GM04503 (cell line): ENCODE results near the gene CALCR.
"Not testable (repeated sequence)": the region's sequence is repeated elsewhere in the genome, so short reads cannot be mapped to it uniquely, and the experiment has no call there.

ENCODE experiments used
- DNase-seq: peaks from one replicate; pipeline ENCODE4 v3.0.0-alpha.2; 2012; ENCODE audit warnings: low read depth

CALCR gene

DNA sequence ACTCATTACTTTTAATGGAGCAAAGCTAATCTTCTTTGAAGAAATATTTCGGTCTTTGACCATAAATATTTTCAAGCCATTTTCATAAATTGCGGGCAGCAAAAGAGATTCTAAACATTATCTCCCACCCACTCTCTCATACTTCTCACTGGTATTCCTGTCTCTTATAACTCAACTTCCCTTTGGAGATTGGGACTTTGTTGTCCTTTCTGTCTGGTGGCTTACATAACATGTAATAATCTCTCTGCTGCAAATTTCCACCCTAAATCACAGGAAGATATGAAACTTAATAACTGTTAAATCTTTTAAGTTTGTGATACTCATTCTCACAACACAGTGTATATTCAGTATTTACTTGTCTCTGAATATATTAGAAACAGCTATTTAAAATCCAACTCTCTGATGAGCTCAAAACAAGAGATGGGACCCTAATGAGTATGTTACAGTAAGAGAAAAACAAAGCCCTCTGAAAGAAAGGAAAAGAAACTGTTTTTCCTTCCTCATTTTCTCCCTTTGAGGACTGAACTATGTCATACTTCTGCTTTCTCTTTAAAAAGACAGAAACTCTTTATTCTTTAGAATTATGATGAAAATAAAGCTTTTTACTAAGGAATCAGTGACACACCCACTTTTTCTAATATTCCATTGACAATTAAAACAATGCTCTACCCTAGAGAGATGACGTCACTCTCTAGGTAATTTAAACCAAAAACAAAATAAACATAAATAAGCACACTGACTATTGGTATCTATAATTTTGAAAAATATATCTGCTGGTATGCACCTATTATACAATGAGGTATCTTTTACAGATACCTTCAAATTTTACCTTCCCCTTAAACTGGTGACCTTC, 14.7 kb downstream of the CALCR start:
- DNase-seq = no peak

DNA sequence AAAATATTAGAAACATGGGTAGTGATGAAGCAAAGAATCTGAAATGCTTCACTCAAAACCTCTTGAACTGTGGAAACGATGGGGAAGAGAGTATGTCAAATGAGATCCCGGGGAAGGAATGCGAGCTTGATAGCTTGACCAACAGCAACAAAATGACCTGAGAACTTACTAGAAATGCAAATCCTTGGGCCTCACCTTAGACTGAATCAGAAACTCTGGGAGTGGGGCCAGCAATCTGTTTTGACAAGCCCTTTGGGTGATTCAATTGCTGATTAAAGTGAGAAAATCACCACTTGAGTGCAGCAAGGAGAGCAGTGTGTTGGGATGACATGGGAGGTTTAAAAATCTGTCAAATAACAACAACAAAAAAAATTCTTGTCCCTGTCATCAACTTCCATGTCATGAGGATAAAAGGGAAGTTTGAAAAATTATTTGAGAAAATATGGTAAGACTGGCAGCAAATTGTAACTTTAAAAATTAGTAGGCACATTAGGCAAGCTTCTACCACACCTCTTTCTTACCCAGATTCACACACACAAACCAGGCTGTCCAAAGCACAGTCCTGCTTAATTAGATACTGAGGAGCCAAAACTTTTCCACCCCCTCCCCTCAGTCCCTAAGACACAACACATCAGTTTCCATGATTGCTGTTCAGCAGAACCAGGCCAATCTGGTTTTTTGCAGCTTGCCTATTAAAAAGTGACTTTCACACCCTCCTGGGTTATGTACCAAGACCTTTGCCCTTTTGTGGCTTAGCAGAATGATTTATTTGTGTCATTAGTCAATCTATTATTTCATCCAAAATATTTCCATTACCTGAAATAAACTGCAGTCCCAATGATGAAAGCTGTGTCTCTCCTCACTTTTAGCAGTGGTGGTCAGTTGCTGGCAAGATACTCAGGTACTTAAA, 15.6 kb downstream of the CALCR start:
- no peak for DNase-seq

DNA sequence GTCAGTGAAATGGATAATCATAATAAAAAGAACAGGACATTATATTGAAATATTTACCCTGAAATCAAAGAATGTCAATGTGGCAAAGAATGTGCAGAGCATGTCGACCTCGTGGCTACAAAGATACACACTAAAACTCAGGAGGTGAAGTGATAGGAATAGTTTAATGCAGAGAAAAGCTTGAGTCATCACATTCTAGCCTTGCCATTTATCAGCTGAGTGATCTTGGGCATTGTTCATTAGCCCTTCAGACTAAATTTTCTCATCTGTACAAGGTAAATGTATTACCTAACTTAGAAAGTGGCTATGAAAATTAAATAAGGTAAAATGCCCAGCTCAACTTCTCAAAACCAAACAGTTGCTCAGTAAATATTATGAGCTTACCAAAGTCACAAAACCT, 22.6 kb downstream of the CALCR start:
- no peak for DNase-seq

DNA sequence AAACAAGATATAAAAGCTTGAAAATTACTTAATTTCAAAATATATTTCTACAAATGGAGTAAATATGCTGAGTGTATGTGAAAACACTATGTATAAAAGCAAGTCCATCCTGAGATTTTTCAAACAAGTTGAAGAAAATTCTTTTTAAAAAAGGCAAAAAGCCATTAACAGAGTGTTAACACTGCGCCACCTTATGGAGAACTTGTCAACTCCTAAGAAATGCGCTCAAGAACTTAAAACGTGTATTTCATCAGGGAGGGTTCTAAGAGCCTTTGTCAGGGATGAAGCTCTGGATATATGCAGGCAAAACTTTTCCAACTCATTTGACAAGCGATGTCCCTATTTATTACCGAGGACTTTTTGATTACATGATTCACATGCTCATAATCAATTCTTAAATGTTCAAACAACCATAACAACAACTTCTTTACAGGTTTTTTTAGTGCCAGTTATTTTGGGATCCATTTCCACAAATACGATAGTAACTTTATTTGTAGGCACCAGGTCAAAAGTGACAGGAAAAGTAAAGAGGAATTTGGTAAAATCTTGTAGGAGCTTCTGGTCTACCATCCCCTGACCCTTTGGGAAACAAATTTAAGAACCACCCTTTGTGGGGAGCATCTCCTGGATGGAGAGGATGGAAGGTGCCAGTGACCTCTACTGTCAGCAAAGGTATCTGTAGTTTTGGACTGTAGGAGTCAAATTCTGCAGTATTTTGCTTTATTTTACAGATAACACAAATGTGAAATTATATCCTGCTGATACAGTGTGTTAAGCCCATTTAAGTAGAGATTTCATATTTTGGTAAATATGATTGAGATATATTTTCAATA, 23.2 kb downstream of the CALCR start:
- DNase-seq = peak; percentile 6

DNA sequence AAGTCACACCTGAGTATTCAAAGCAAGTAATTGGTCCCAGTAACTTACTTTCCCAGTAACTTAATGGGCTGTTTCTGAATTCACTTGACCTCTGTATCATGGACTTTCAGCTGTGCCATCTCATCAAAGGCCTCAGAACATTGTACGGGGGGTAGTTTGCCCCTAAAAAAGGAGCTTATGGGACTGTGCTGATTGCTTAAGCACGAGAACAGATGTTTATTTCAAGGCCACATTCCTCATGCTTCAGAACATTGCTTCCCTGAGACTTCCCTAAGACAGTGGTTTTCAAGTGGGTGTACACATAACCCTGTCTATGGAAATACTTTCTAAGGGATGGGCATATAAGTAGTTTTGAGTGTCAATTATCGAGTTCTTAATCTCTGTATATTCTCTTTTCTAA, 26.8 kb downstream of the CALCR start:
- DNase-seq = no peak

DNA sequence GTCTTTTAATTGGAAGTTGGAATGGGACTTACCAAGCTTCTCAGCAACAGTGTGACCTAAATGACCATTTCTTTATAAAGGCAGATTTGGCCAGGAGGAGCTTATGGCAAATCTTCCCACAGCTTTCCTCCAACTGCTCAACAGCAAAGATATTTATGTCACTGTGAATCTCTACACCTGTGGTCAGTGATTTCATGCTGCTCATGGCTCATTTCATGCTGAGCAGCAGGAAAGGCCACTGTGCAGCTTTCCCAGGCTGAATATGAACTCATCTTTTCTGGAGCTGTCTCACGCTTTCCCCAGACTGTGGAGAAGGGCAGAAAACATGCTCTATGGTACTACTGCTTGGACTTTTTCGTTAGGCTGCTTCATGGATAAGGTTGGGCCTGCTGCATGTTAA, 29.8 kb downstream of the CALCR start:
- no peak for DNase-seq

DNA sequence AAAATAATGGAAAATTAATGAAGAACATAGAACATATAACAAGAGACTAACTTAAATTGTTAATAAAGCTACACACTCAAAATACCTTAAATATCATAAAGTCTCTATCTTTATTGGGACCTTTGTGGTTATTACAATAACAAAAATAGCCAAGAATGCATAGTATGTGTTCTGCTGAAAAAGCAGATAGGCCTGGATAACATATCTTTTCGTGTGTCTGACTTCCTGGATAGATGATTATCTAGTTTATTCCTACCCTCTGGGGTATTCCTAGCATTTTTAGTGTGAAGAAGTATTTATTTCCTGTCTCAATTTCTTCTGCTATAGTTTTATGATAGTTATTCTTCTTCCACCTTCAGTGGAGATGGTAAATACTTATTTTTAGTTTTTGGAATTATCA, 36.5 kb downstream of the CALCR start:
- no peak for DNase-seq

DNA sequence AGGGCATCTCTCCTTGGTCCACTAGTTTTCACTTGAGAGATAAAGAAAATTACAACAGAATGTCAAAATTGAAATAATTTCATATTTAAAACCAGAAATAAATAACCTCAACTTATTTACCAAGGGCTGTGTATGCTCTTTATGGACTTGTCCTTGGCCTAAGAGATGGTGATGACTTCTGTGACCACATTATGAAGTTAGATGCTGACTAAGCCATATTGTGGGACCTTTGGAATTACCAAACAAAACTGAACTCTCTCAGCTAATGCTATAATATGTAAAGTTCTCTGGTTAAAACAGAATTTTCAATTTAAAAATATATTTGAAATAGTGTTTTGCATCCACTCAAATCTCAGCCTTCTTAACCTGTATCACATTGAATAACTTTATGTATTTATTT, 38.9 kb downstream of the CALCR start:
- no peak for DNase-seq

DNA sequence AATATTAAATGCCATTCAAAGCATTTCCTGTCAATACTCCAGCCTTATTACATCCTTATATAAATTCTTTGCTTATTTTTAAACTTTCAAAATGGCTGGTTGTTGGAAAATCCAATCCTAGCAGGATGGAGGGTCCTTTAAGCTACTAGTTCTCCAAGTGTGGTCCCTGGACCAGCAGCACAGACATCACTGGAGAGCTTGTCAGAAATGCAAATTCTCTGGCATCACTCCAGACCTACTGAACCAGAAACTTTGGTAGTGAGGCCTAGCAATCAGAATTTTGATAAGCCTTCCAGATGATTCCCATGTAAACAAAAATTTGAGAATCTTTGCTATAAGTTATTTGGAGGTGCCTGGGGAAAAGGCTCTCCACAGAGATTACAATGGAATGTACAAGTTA, 43.8 kb downstream of the CALCR start:
- no peak for DNase-seq

DNA sequence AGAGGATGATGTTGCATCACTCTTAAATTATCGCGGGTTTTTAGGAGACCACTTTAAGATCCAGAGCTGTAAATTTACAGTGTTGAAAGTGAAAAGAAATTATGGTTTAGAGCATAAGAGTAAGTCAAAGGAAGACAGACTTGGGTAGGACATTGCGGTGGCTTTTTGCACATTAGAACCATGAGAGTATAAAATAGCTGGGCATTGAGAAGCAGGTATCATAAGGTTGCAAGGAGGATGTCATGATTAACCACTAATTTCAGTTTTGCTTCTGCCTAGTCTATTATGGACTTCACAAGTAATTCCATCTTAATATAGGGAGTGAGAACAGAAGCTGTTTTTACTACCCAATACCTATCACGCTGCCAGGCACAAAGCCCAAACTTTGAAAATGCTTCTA, 57.7 kb downstream of the CALCR start:
- no peak for DNase-seq

DNA sequence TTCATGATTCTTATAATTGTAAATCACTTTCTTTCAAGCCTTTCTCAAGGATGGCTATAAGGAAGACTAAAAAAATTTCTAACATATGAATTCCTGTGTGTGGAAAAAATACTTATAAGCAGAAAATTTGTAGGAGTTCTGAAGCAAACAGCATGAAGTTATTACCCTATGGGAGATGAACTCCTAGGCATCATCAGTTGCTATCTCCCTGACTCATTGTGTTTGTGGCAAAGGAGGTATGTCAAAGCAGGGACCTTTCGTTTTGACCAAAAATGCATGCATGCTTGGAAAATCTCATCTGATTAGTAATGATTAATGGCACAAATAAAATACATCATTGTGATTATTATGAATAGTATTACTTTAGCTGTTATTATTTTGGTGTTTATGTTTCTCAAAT, 59.4 kb downstream of the CALCR start:
- DNase-seq = no peak

DNA sequence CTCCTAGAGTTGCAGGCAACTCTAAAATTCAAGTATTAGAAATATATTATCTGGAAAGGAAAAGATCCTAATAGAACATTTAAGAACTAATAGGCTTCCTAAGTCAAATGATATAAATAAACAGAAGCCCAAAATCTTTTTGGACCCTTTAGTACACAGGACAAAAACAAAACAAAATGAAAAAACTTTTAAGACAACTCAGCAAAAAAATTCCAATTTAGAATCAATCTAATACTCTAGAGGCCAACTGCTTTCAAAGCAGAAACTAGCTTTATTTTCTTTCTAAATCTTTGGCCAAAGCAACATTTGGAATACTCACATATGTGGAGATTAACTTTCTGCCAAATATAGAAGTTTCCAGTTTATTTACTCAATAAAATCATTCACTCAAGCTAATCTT, 65.2 kb downstream of the CALCR start:
- no peak for DNase-seq

DNA sequence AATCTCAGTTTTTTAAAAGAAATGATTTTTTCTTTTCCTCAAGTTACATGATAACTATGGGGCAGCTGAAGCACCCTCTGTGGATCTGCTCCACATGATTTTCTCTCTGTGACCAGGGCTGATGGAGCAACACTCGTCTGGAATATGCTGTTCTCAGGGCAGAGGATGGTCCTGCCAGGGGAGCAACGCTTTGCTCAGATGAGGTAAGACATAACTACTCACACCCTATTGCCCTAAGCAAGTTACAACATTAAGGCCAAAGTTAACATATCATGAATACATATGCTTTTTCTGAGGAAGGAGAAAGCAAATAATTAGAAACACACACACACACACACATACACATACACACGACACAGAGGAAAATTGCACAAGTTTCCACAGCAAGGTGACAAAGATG, 71.4 kb downstream of the CALCR start:
- no peak for DNase-seq

DNA sequence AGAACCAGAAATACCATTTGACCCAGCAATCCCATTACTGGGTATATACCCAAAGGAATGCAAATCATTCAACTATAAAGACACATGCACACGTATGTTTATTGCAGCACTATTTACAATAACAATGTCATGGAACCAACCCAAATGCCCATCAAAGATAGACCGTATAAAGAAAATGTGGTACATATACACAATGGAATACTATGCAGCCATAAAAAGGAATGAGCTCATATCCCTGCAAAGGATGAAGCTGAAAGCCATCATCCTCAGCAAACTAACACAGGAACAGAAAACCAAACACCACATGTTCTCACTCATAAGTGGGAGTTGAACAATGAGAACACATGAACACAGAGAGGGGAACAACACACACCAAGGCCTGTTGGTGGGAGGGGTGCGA, 82.7 kb downstream of the CALCR start:
- not testable (repeated sequence) for DNase-seq

DNA sequence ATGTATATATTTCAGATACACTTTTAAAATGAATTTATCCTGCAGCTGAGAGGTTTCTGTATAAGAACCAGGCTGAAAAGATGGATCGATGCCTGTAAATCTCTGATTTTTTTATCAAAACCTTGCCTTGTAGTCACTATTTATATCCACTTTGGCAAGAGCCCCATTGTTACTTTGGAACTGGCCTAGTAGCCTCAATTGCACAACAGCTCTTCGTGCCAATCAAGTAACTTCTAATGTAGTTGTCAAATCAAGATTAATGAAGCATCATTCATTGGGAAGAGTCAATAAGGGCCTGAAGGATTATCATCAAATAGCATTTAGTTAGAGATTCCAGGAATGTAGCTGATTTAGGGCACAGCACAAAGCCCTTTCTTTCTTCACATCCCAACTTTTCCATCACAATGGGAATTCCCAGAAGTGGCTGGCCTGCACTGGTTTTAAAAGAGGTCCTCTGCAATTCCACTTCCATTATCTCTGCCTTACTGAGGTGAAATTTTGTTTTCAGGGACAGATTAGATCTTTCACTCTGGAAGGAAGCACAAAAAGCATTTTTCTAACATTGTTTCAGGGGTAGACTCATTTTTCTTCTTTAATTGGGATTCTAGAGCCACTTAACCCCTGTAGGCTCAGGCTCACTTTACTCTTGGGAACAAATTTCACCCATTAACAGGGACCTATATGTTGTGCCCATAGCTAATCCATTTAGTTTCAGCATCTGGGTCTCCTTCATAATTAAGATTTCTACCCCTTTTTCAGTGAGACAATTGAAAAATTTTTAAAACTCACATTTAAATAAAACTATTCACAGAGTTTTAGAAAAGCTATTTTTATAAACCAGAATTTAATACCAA, 97.8 kb downstream of the CALCR start:
- no peak for DNase-seq

DNA sequence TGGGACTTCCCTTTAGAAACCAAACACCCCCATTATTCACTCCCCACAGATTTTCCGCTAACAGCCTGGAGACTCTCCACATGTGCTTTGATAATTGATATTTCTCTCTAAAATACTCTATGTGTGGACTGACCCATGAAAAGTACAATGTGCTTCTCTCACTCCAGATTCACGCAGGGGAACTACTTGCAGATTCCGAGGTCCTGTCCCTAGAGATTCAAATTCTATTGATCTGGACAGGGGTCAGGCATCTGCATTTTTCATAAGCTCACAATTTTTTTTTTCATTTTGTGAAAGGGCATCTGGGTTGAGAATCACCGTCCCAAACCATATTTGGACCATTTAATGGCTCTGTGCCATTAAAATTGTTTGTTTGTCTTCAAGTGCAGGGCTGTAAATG, 98.7 kb downstream of the CALCR start:
- DNase-seq = no peak

DNA sequence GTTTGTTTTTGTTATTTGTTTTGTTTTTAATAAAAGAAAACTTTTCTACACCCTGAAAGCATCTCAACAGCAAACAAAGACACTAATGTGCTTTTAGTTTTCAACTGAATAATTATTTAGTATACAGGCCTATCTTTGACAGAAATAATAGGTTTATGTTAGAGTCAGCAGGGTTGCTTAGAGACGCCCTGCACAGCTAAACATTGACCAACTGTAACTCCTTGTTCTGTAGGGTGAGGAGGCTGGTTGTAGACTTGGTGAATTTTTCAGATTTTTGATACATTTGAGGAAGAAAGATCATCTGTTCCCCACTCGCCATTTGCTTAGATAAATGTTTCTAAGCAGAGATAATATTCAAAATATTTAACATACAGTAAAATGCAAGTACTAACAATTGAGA, 103.1 kb downstream of the CALCR start:
- DNase-seq = no peak

DNA sequence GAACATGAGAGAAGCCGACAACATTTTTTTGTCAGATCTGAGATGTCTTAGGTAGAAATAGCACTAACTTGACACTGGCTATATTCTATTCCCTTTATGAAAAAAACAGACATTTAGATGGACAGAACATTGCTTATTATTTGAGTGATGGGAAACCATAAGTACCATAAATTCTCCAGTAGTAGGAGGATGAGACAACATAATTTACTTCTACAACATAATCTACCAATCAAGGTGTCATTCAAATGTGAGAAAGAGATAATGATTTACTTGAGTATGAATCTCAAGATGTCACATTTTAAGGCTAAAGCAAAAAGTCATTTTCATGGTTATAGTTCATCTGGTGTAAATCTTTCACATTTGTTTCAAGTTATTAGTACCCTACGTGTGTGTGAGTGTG, 110.8 kb downstream of the CALCR start:
- DNase-seq = no peak

DNA sequence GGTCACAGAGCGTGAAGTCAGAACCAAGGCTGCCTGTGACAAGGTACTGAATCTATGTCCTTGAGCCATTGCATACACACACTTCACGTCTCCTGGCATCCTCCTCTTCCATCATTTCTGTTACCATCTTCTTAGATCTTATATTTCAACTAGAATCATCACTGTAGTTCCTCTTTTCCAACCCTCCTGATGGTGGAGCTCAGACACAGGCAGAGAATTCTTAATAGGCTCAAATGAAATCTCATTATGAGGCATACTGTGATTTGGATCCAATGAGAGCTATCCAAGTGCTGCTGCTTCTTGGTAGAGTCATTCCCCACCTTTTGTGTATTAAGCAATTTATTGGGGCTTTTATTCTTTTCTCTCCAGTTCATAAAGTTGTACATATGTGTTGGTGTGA, 113.2 kb downstream of the CALCR start:
- no peak for DNase-seq

DNA sequence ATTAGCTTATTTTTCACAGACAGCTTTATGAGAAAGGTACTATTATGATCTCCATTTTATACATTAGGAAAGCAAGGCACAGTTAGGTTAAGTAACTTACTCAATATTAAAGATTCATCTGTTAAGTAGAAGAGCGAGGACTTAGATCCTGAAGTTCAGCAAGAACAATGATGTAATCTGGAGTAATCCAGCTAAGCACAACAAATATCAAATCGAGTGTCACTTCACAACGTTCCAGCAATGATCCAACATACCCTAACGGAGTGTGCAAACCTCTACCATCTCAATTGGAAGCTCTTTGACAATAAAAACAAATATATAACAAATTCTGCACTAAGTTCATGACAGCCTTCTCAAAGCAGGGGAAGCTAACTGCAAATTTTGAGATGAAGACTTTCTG, 121.3 kb downstream of the CALCR start:
- DNase-seq = no peak

DNA sequence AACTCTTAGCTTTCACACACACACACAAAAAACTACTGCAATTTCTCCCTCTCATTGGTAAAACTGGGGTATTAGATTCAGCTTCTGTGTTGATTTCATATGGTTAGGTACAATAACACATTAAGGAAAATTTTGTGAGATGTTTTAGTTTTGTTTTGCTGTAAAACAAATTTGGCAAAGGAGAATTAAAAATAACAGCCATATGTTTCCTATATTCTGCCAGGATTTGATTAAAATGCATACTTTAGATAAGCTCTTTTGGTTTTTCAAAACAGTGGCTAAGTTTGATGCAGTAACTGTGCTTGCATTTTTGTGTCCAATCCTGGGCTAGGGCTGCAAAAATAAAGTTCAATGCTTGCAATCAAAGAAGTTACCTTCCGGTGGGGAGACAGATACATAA, 126.3 kb downstream of the CALCR start:
- DNase-seq = no peak

DNA sequence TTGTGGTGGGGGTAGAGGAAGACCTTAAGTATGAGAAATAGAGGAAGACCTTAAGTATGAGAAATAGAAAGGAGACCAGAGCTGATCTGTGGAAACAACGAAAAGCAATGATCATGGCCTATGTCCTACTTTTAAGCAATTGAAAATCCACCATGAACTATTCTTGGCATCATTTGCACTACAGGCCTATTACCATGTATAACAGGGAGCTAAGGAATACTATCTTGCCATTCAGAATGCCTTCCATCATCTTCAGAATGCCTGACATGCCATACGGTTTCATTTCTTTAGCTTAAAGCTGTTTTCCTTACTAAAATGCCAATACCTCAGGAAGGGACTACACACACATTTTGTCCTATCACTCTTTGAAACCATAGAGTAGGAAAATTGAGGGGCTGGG, 127.0 kb downstream of the CALCR start:
- no peak for DNase-seq
